Activated effector memory CD4-positive, alpha-beta T cell treated with Interleukin-2 at 50 U/mL for 16 hours (primary cell): ENCODE data around the gene MED6.

Source experiments
- DNase-seq: peaks from one replicate; pipeline ENCODE4 v3.0.0-alpha.2; 2020

The MED6 gene

DNA sequence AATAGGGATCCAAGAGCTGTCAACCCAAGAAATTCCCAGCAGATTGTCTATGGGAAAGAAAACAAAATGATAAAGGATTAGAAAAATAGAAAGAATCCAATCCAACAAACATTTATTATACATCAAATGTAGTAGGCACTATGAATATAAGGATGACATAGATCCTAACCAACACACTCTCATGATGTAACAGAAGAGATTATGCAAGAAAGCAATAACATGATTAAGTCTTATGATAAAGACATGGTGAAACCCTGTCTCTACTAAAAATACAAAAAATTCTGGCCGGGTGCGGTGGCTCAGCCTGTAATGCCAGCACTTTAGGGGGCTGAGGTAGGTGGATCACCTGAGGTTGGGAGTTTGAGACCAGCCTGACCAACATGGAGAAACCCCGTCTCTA is 2.7 kb downstream of the MED6 start:
- DNase-seq: no peak

GRCh38 chr14:70595443-70596185 is 4.8 kb downstream of the MED6 start:
- no peak for DNase-seq

DNA sequence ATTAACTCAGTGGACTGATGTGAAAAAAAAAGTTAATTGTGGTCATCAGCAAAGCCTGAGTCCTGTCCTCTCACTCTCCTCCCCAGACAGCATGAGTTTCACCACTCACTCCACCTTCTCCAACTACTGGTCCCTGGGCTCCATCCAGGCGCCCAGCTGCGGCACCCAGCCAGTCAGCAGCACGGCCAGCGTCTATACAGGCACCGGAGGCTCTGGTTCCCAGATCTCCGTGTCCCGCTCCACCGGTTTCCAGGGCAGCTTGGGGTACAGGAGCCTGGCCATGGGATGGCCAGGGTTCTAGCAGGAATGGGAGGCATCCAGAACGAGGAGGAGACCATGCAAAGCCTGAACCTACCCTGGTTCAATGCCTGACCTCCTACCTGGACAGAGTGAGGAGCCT is 6.0 kb downstream of the MED6 start:
- DNase-seq: no peak

DNA sequence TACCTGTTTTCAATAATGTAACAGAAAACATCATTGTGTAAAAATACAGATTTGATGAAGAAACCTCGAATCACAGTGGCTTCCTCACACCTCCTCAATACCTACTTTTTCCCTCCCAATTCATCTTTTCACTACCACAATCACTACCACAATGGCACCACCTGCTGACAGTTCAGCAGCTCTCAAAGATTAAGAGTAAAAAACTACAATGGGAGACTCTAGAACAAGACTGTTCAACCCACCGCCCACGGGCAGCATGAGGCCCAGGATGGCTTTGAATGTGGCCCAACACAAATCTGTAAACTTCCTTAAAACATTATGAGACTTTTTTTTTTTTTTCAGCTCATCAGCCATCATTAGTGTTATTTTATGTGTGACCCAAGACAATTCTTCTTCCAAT is 15.2 kb downstream of the MED6 start:
- DNase-seq: no peak

GRCh38 chr14:70576891-70577290 is 23.6 kb downstream of the MED6 start:
- no peak for DNase-seq

- DNase-seq: no peak
Observed at GRCh38 chr14:70573050-70573449, 27.4 kb downstream of the MED6 start.

- no peak for DNase-seq
Observed at GRCh38 chr14:70571139-70571538, 29.3 kb downstream of the MED6 start.

DNA sequence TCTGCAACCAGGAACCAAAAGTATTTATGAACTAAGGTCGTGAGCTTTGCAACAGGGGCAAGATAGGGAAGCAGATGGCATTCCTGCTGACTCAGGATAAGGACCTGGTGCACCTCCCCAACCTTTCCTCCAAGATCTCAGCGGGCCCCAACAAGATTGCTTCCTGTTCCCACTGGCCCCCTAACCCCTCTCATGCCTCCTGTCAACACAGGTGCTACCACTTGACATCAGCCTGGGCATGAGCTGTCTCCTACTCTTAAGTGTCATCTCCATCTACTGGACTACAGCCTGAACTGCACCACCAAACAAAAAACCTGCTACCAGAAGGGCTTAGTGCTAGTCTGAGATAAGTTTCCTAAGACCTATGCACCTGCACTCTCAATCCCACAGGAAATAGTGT is 32.7 kb downstream of the MED6 start:
- DNase-seq: no peak

- DNase-seq: no peak
Observed at GRCh38 chr14:70563869-70564268, 36.6 kb downstream of the MED6 start.

DNA sequence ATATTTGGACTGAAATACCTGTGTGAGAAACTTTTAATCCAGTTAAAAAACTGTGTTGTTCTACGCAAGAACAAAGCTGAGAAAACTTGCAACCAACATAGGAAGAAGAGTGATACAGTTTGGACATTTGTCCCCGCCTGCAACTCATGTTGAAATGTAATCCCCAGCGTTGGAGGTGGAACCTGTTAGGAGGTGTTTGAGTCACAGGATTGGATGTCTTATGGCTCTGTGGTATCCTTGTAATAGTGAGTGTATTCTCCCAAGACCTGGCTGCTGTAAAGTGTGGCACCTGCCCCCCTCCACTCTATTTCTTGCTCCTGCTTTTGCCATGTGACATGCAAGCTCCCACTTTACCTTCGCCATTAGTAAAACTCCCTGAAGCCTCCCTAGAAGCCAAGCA is 37.0 kb downstream of the MED6 start:
- DNase-seq: no peak

- no peak for DNase-seq
Observed at GRCh38 chr14:70558356-70558755, 42.1 kb downstream of the MED6 start.

DNA sequence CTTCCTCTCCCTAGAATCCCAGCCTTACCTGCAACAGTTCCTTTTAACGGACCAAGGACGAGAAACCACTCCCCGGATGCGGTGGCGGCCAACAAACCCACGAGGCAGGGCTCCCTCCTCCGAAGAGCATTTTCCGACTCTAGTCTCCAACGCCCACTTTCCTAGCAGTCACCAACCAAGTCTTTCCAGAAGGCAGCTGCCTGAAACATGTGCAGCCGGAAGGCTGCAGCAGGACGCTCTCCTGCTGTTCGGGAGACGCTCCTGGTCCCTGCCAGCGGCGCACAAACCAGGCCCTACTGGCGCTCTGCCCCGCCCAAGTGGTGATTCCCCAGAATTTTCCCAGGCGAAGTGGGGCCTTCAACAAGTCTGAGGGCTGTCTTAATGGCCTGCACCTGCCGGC is 44.6 kb downstream of the MED6 start:
- DNase-seq: no peak

GRCh38 chr14:70538087-70538486 is 62.4 kb downstream of the MED6 start:
- no peak for DNase-seq

DNA sequence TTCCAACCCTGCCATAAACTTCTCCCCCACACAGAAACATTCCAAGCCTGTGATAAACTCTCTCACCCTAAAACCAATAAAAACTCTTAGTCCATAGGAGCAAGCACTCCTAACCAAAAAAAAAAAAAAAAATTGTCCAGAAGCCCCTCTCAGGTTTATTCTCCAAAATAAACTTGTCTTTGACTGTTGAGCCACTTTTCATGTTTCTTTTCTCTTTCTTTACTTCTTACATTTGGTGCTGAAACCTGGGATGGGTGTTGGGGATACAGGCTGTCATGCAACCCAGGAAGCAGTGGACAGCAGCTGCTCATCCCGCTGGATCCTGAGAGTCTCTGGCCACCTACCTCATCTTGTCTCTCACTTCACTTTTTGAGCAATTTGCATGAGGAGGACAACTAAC is 63.6 kb downstream of the MED6 start:
- no peak for DNase-seq

- no peak for DNase-seq
Observed at GRCh38 chr14:70534904-70535303, 65.6 kb downstream of the MED6 start, which contains the start of gene ADAM20. Gene ADAM20 (minus strand): TSS chr14:70535004. CDS start chr14:70524757, 10,247 bp downstream.
